GM19025 (cell line): ENCODE data around the gene KDM4C.
"Not testable (repeated sequence)": the region's sequence is repeated elsewhere in the genome, so short reads cannot be mapped to it uniquely, and the experiment has no call there.

Experiments used
- ATAC-seq: cut with Tn5 transposase; IDR thresholded peaks from one replicate; pipeline ENCODE4 v1.9.1; 2021; ENCODE audit warnings: mild to moderate bottlenecking, low read depth, moderate library complexity; ENCODE audit not compliant: unreplicated experiment

KDM4C gene

DNA sequence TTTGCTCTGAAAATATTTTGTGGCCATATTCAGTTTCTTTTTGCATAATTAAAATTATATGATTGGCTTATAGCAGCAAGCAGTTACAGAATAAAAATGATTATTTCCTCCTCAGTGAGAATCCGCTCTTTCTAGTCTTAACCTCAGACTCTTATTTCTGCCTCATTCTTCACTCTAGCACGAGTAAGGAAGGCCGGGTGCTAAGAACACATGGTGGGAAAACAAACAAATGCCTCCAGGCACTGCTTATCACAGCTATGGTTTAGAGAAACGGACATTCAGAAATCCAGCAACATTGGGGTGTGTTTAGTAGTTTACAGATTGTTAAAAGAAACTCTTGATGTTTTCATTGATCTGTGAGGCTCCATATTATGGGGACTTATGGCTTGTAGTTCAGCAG lies 168.7 kb downstream of the KDM4C start:
- ATAC-seq, result no peak

DNA sequence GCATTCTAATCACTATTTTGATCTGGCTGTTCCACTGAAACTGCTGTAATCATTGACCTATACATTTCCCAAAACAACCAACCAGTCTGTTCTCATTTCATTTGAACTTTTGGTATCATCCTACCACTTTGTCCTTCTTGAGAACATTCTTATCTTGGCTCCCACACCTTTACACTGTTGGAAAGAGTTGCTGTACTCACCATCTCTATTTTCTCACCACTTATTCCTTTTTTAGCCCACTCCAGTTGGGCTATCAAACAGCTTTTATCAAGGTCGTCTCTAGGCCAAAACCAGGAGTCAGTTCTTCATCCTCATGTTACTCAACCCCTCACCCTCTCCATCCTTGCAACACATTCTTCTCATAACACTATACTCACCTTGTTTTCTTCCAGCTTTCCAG lies 170.1 kb downstream of the KDM4C start:
- no peak for ATAC-seq

DNA sequence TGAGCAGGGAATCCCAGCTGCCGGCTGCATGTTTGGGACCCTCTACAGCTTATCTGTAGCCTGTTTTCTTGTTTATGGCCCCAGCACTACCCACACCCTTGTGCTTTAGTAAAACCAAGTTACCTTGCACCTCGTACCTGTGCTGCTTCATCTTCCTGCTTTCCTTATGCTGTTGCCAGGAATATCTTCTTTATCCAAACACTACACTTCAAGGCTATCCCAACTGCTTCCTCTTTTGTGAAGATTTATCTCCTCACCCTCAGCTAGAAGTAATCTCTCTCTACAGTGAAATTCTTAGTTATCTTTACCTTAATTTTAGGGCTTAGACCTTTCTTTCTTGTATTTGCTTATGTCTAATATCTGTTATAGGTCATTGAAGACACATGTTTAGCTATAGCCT lies 171.1 kb downstream of the KDM4C start:
- no peak for ATAC-seq

DNA sequence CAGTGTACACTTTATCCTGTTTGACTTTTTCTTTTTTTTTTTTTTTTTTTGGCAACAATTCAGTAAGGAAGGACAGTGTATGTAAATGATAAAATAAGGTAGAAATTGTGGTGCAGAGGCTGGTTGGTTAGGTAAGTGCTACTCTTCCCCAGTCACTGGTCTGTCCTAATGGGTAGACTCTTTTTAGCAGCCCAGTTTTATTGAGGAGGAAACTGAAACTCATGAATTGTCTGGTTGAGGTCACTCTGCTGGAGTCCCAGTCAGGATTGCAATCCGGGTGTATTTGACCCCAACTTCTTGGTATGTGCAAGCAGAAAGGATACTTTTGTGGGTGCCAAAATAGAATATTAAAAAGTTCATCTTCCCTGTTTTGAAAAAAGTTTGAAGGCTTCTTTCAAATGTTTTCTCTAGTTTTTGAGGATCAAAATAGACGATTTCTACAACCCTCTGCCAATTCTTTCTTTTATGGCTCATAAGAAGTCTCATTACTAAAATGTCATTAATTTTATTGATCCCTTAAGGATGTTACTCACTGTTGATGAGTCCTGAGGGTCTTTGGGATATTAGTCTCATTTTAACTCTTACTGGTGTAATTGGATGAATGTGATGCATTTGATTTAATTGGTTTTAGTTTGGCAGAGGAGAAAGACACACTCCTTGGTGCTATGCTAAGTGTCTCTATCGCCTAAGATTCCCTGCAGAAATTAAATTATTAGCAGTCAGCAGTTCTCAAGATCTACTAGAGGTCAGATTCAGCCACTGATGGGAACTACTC lies 171.9 kb downstream of the KDM4C start:
- no peak for ATAC-seq

DNA sequence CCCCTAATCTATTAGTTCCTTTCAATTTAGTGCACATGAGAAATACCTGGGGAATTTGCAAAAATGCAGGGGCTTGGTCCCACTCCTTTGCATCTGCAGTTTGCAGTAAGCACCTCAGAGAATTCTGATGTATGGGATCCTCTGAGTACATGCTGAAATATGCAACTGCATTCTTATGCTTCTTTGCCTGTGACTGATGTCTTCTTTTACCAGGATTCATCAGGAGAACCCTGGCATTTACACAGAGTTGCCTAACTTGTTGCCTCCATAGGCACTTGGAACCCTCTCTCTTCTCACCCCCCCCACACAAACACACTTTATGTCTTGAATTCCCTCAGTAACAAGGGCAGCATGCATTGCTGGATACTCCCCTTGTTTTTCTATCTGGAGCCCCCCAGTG lies 173.1 kb downstream of the KDM4C start:
- ATAC-seq, result no peak

DNA sequence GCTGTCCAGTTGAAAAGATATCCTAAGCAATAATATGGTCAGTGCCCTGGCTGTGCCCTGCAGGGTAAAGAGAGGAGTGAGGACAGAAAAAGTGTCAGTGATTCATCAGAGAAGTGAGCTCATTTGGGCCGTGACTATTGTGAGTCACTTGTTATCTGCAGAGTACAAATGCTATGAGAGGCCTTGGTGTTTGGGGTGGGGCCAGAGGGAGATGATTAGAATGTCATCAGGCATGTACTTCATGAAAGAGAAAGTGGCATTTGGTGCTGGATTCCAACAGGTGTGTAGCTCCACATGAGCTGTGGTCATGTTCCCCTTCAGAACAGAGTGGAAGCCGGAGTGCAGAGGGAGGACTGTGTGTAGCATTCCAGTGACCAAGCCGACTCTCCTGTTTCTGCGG lies 174.1 kb downstream of the KDM4C start:
- no peak for ATAC-seq

DNA sequence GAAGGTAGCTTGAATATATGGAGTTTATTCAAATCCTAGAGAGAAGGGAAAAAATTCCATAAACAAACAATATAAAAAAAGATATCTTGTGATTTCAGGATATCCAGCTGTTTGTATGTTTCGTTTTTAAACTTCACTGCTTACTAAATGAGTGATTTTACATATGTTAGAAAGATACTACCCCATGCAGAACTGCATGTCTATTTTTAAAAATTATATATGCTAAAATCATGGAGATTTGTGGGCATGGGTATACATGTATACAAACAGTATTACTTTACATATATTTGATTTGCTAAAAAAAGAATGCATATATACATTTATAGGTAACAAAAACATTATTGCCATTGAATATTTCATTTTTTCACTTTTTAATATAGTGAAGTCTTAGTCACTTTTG lies 178.3 kb downstream of the KDM4C start:
- no peak for ATAC-seq

DNA sequence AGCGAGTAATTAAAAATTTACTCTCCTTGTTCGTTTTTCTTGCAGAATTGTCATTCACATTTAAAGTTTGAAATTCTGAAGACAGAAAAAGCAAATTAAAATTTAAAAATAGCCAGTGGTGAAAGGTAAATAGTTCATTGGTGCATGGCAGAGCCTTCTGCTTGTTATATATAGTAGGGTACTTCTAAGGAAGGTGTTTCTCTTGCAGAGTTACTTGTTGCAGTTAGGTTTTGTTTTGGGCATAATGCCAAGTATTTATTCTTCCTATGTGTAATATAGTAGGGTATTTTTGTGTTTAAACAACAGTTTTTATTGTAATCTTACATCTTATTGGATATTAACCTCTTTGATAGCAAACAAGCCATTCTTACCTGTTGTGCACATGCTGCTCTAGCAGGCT lies 179.4 kb downstream of the KDM4C start:
- no peak for ATAC-seq

DNA sequence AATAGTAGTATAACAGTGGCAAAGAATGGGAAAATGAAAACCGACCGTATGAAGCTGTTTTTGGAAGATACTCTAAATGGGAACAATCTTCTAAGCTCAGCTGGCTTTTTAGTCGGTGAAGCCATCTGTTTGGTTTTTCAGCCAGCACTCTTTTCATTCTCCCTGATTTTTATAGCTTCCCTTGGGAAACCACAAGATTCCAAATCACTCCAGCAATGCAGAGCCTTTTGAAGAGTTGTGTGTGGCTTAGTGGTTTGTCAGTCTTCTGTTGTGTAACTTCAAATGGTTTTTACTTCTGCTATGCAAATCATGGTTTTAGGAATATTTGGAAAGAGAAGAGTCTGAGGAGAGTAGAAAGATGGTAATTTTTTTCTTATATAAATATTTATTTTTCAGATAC lies 180.7 kb downstream of the KDM4C start:
- no peak for ATAC-seq

DNA sequence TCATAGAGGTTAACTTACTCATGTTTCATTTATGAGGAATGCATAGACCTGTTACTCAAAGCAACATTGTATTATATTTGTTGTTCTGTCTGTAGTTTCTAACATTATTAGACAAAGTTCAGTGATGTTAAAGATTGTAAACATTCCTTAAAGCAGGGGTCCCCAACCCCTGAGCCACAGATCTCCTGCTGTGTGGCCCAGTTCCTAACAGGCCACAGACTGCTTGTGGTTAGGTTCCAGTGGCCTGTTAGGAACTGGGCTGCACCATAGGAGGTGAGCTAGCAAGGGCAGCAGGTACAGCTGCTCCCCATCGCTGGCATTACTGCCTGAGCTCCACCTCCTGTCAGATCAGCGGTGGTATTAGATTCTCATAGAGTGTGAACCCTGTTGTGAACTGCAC lies 181.1 kb downstream of the KDM4C start:
- ATAC-seq, result no peak

DNA sequence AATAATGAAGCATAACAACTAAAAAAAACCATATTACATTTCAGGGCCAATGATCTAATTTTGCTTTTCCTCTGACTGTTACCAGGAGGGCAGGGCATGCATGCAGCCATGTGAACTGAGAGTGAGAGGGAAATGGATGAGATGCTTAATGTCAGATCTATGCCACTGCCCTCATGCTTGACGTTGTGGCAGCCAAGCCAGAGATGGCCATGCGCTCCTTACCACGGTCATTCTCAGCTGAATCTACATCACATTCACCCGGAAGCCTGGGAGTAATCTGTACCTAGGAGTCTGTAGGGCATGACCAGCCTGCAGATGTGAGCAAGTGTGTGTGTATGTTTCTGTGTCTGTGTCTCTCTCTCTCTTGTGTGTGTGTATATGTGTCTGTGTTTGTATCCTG lies 183.7 kb downstream of the KDM4C start:
- ATAC-seq, result no peak

DNA sequence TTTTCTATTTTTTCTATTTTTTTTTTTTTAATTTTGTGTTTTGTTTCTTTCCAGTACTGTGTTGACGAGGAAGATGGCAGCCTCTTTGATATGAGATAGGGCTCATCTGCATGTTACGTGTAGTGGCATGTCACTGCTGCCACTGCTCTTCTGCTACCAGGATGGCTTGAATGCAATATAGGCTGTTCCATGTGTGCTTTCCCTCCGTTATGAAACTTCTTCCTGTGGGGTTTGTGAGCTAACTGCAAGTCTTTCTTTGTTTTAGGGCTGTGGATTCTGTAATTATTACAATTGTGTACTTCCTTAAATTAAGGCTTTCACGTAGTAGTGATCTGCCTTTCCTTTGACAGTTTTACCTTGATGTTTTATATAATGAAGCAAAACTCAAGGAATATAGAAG lies 184.6 kb downstream of the KDM4C start:
- ATAC-seq, result no peak

DNA sequence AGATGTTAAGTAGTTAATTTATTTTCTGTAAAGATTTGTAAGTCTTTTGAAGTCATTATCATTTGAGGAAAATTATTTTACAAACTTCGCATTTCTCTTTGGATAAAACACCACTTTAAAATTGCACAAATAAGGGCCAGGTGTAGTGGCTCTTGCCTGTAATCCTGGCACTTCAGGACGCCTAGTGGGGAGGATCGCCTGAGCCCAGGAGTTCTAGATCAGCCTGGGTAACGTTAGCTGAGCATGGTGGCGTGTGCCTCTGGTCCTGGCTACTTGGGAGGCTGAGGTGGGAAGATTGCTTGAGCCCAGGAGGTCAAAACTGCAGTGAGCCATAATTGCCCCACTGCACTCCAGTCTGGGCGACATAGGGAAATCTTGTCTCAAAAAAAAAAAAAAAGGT lies 185.5 kb downstream of the KDM4C start:
- no peak for ATAC-seq

DNA sequence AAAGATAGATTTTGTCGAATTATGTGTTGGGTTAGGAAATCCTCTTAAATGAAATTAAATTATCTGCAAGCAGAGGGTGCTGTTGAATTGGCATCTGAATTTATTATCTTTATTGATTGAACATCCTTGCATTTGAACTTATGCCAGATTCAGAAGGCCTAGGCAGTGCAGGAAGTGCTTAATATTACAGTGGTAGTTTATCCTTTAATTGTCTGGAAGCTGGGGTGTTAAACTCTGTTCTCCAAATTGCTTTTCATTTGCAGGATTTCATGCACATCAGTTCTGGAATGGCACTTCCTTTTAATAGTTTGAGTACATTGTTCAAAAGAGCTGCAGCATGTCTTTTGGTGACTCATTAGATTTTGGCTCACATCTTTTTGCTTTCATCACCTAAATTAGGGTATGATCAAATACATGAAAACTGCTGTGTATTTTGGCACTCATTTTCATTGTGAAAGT lies 186.3 kb downstream of the KDM4C start:
- ATAC-seq, result no peak

DNA sequence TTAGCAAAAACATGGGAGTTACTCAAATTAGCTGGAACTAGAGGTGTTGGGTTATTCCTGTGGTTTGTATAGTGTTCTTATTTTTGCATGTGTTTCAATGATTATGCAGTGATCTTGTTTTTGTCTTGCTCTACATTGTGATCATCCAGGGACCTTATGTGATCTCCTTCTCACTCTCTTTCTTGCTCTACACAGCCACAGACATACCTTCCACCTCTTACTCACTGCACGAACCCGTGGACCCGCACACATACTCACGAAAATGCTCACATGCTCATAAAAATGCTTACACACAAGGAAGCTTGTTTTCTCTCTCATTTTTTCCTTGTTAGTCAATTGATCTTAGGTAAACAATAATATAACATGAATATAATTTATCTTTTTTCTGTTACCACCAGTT lies 187.1 kb downstream of the KDM4C start:
- ATAC-seq, result no peak

DNA sequence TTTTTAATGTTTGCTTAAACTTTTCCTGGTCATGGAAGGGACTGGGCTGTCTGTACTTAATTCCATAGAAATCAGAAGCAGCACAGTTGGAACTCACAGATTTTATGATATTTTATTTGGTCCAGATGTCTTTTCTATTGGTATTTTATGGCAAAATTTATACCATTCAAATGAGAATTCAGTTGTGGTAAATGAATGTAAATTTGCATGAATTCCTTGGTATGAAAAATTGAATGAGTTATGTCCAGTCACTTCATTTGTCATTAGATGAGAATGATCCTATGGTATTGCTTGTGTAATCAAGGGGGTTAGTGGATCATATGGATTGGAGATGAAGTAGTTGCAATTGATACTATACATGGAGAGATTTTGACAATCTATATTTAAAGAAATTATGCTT lies 188.0 kb downstream of the KDM4C start:
- ATAC-seq, result no peak

DNA sequence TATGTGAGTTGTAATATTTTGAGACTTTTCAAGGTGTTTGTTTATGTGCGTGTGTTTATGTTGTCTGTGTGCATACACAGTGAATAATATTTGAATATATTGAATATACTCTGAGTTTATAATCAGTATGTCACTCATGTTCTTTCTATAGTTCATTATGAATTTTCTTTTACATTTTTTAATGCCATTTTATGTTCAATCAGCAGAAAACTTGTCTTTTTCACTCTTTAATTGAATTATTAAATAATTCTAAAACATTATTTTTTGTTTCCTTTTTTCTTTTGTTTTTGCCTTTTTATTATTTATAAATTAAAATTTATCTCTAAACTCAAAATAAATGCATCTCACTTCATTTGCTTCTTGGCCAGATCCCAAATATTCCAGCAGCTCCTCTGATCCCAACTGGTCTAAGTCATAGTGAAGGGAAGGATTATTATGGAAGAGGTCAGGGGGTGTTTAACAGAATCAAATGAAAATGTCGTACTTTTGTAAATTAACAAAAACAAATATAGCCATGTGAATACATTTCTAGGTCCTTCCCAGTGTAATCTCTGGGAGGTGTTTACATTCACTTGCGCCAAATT lies 188.9 kb downstream of the KDM4C start:
- ATAC-seq, result no peak

DNA sequence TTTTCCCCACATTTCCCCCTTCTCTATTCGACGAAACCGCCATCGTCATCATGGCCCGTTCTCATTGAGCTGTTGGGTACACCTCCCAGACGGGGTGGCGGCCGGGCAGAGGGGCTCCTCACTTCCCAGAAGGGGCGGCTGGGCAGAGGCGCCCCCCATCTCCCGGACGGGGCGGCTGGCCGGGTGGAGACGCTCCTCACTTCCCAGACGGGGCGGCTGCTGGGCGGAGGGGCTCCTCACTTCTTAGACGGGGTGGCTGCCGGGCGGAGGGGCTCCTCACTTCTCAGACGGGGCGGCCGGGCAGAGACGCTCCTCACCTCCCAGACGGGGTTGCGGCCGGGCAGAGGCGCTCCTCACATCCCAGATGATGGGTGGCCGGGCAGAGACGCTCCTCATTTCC lies 191.1 kb downstream of the KDM4C start:
- ATAC-seq, result not testable (repeated sequence)

DNA sequence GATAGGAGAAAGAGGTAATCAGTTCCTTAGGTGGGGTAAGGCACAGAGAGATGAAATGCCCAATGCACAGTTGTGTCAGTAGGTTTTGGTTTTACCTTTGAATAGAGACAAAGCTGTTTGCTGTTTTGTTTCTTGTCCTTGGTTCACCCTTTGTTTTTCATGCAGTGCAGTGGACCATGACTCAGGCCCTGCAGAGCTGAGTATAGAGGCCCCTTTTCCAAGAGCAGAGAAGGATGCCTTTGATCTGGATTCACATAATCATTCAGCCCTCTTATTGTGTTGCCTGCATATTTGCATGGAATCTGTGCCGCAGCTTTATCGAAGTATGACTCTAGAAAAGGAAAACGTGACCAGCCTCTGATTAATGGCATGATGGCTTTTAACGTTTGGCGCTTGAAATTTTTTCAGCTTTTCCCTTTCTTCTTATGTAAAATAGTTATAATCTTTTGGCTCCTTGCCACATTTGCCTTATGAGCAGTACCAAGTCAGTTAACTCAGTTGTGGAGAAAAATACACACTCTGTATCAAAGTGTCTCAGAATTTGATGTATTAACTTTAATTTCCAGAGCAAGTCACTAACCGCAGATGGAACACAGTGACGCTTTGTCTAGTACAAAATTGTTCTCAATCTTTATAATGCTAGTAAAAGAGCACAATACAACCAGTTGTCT lies 197.6 kb downstream of the KDM4C start:
- ATAC-seq, result no peak

DNA sequence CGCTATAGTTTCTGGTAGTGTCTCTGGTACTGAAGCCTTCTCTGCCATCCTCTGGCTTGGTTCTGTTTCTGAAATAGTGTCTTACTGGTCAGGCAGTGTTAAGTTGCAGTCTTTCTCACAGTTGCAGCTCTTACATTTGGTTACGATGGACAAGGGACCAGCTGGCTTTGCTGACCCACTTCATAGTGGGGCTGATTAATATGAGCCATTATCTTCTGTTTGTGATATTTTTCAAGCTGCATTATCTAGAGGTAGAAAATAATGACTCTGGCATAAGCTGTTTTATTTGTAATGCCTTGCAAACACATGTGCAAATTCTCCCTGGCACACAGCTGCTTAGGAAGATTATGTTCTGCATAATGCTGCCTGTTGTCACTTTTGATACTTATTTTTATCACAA lies 199.1 kb downstream of the KDM4C start:
- ATAC-seq, result no peak

DNA sequence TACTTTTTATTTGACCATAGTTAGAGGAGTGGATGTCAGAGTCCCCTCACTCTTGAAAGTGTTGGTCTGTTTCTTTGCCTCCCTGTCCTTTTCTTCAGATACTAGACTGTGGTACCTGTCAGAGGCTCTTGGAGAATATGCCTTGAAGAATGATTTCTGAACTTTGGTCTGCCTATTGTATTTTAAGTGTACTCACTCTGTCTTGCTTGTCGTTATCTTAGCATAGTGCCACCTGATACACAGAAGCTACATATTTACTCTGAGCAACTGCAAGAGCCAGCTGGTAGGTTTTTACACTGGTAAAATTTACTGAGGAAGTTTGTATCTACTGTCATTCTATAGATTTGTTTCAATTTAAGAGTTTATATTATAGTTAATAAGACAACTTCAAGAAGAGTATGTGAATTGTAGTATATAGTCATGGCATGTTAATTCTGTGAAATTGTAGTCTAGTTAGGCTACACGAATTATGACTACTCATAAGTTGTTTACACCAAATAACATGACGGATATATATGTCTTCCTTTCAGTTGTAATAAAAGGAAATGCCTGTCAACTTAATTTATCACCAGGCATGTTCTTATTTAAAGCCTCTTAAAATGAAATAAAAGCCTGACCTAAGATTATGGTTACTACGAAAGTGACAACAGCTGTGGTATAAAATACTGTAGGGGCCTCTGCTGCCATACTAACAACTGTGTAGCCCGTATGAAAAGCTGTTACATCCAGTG lies 201.7 kb downstream of the KDM4C start:
- ATAC-seq, result no peak
